IPS DF 4.7 (cell line): ENCODE results near the gene GID4.
"Not testable (repeated sequence)": the region's sequence is repeated elsewhere in the genome, so short reads cannot be mapped to it uniquely, and the experiment has no call there.

Experiments
- DNase-seq: peaks from one replicate; pipeline ENCODE4 v3.0.0-alpha.2; 2013; ENCODE audit warnings: low spot score; ENCODE audit errors: extremely low read depth

Gene GID4

GRCh38 chr17:18038861-18039534 is at the start of gene GID4, which contains the start of gene ATPAF2:
GID4 (plus strand) TSS chr17:18039408; CDS start chr17:18039465, 57 bp downstream.
ATPAF2 (minus strand) TSS chr17:18039168; CDS start chr17:18039013, 155 bp downstream.
- DNase-seq = peak; percentile 95

DNA sequence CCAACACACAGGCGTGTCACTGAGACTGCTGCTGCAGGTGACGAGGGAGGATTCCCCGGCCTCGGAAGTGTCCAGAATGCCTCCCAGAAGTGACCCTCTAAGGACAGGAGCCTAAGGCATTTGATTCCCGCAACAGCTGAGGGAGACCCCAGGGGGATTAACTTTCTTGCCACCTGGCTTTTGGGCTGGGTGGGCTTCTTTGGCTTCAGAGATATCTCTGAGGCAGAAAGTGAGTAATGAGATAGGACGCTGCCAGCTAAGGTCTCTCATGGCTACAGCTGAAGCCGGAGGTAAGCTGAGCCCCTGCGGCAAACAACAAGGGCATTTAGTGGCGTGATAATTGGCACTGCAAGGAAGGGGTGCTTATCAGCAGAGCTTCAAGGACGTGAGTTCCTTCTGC is 49.6 kb upstream of the GID4 start:
- no peak for DNase-seq

DNA sequence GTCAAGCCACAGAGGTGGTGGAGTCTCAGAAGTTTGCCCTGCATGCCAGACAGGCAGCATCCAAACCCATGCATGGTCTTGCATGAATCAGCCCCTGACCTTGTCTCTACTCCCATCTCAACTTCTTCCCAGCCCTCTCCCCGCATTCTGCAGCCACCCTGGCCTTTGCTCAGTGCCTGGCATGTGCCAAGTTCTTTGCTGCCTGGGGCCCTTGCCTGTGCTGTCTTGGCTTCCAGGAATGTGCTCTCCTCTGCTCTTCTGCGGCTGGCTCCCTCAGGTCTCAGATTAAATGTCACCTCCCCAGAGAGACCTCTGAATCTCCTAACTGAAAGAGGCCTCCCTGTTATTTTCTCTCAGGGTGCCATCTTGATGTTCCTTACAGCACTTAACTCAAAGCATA is 48.9 kb upstream of the GID4 start:
- DNase-seq = no peak

DNA sequence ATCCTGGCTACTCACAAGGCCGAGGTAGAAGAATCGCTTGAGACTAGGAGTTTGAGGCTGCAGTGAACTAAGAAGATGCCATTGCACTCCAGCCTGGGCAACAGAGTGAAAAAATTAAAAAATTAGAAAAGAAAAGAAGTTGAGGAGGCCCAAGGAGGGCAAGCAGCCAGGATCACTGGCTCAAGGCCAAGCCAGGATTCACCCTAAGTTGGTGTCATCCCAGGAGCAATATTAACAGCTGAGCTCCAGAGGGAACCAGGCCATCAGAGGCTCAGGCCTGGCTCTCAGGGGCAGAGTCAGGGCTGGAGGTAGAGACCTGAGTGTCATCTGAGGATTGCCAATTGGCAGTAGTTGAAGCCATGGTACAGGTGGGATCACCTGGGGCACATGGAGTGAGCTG is 45.8 kb upstream of the GID4 start:
- DNase-seq = no peak

DNA sequence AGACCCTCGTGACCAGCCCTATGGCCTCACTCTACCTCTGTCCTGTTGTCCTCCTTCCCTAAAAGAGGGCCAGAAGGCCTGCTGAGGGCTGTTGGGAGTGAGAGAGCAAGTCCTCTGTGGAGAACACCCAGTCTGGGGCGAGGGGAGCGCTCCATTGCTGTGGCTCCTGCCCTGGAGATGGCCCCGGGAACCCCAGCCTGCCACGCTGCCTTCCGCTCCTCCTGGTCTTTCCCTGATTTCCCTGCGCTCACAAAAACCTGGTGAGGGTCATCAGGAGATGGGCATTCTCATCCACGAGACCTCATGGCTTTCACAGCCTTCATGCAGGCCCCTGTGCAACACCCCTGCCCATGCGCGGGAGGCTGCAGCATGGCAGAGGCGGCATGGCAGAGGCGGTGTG is 45.4 kb upstream of the GID4 start:
- no peak for DNase-seq

DNA sequence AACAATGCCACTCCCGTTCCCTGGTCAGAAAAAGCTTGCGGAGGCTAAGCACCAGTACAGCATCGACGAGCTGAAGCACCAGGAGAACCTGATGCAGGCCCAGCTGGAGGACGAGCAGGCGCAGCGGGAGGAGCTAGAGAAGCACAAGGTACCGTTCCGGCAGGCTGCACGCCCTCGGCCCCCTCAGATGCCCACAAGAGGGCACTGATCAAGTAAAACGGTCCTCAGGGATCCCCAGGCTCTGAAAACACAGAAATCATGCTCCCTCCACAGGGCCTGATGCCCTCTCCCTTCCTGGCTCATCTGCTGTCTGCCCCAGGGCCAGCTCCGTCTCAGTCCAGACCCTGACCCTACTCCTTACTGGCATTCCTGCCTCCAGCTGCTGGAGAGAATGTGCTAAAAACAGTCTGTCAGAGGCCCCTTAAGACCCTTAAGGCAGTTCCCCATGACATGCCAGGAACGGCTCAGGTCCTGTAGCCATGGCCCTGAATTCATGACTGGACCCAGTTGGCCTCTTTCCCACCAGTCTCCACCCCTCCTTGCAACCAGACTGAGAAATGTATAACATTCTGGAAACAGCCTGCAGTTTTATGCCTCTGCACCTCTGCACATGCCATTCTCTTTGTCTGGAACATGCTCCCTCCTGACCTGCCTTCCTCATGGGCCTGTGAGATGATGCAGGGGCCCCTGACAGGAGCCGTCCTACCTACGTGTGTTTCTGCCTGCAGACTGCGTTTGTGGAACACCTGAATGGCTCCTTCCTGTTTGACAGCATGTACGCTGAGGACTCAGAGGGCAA is 44.7 kb upstream of the GID4 start:
- peak; percentile 41 for DNase-seq

GRCh38 chr17:17995887-17996286 is 43.3 kb upstream of the GID4 start:
- DNase-seq = not testable (repeated sequence)

GRCh38 chr17:17998934-17999333 is 40.3 kb upstream of the GID4 start:
- DNase-seq = no peak

- DNase-seq = no peak
These were observed 39.7 kb upstream of the GID4 start for GRCh38 chr17:17999364-18000029.

GRCh38 chr17:18000030-18000408 is 39.2 kb upstream of the GID4 start:
- DNase-seq = no peak

DNA sequence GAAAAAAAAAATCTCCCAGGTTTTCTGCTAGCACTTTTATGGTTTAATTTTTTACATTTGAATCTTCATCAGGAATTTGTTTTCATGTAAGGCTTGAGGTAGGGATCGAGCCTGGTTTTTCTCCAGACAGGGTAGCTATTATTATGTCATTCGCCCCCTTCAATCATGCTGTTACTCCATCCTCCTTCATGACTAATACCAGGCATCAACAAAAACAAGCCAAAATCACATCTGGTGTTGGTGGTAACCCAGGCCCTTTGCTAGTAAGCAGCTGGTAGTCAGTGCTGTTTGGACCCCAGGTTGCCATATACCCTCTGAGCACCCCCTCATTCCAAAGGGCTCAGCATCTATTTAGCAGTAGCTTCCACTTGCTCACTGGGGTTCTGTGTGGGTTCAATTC is 37.0 kb upstream of the GID4 start:
- DNase-seq = no peak

DNA sequence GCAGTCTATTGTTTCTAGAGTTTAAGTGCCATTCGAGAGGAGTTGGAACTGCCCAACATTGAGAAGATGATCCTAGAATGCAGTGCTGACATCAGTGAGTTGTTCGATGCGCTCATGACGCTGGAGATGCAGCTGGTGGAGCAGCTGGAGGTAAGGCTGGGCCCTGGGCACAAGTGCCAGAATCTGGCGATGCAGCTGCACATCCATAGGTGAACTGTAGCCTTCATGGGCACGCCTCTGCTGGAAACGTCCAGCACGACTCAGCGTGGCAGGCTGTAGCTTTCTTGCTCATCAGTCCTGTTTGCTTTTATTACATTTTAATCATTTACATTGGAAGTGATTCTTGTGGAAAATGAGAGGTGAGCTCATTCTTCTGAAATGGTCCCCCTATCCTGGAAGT is 34.9 kb upstream of the GID4 start:
- DNase-seq = no peak

DNA sequence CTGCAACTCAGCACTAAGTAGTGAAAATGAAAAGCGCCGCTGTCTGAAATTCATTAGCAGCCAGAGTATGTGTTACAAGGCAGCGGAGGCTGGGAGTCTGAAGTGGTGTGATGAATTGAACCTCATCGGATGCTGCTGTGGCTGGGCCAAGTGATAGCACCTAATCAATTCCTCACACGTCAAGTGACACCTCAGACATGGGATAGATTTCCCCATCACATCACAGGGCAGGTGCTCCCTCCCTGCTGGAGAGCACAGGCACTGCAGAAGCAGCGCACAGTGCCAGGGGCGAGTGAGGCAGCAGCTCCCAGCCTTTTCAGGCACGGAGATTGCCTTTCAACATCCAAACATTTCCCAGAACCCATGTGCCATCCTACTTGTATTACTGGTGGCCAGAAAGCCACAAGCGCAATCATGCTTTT is 34.3 kb upstream of the GID4 start:
- no peak for DNase-seq

GRCh38 chr17:18005496-18005895 is 33.7 kb upstream of the GID4 start:
- no peak for DNase-seq

GRCh38 chr17:18006495-18007239 is 32.5 kb upstream of the GID4 start:
- no peak for DNase-seq

DNA sequence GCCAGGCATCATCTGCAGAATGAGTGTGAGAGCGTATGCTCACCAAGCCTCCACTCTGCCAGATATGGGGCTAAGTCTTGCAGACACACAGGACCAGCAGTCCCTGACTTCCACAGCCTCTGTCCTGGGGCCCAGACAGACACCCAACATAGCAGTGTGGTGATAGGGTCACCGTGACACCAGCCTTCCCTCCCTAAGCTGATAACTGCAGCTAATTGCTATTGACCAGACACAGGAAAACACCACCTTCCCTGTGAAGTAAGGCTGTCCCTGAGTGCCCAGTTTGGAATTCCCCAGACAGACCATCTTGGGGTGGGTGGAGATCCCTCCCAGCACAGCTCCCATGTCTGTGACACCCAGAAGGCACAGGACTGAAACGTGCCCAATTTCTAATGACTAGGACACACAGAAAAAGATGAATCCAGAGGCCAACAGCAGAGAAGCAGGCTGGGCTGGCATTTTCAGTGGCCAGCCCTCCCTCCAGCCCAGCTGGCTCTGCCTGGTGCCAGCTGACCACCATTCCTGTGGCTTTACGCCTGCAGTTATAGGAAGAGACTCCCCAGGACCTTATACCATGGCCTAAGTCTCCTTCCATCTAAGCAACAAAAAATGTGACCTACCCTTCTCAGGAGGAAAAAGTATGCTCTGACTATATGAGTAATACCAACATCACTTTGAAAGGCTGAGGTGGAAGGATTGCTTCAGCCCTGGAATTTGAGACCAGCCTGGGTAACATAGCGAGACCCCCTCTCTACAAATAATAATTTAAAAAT is 30.5 kb upstream of the GID4 start:
- no peak for DNase-seq

DNA sequence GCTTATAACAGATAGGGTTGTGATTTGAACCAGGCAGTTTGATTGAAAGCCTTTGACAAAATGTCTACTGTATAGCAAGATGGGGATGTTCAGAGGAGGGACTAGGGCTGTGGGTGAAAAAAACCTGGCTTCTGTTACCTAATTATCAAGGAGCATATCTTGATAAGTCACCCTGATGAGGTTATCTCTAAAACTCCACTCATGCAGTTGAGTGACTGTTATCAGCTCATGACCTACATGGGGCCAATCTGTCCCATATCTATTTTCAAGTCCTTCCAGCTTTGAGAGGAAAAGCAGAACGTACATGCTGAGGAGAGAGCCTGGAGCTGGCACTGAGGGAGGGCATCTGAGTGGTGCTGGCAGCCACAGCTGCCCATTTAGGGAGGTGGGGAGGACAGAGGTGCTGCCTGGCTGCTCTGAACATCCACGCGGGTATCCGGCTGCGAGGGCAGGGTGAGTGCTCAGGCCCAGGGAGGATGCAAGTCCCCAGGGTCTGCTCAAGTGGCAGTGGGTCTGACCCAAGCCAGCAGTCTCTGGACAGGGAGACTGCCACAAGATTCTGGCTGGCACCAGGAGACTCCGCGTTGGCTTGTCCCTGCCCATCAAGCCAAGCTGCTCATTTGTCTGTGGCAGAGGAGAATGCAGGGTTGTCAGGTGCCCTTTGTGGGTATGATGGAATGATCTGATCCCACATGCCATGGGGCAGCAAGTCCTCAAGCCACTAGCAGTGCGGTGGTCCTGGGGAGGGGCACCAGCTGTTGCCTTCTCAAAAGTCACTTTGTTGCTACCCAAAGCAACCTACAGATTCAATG is 29.4 kb upstream of the GID4 start:
- no peak for DNase-seq

DNA sequence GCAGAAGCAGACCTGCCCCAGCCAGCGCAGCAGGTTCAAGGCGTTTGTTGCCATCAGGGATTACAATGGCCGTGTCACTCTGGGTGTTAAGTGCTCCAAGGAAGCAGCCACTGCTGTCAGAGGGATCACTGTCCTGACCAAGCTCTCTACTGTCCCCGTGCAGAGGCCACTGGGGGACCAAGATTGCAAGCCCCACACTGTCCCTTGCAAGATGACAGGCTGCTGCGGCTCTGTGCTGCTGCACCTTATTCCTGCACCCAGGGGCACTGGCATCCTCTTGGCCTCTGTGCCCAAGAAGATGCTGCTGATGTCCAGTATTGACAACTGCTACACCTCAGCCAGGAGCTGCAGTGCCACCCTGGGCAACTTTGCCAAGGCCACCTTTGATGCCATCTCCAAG is 27.9 kb upstream of the GID4 start:
- DNase-seq = no peak

GRCh38 chr17:18014006-18014405 is 25.2 kb upstream of the GID4 start:
- DNase-seq = no peak

DNA sequence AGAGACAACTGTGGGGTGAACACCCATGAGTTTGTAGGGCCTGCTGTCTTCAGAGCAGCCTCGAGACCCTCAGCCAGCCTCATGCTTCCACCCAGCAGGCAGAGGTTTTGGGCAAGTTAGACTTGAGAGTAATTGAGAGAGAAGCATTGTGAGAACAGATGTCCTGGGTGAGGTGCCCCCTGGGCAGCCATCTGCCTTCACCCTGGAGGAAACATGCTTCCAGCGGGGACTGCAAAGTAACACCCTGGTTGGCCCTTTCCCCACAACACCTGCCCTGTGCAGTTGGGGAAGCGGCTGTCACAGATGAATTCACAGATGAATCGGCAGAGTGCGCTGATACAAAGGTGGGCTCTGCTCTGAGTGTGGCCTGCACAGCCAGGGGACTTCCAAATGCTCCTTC is 23.6 kb upstream of the GID4 start:
- no peak for DNase-seq
